KMS-11 (cell line): ENCODE data around the gene MKX.

Experiments
- H2AFZ ChIP-seq: fragments of 200-600 bp; sonication (generic); 2 replicates; pipeline ENCODE4 v1.6.1; 2016; ENCODE audit warnings: antibody characterized with exemption, mixed run types, low read depth
- H3K27ac ChIP-seq: fragments of 200-600 bp; sonication (generic); 2 replicates; pipeline ENCODE4 v1.6.1; 2016; ENCODE audit warnings: mild to moderate bottlenecking, mixed run types
- H3K27me3 ChIP-seq: fragments of 200-600 bp; sonication (generic); 2 replicates; pipeline ENCODE4 v1.6.1; 2017; ENCODE audit warnings: mild to moderate bottlenecking, low read depth, mixed run types, moderate library complexity; ENCODE audit not compliant: insufficient read depth
- H3K36me3 ChIP-seq: fragments of 200-600 bp; sonication (generic); 2 replicates; pipeline ENCODE4 v1.6.1; 2017; ENCODE audit warnings: mild to moderate bottlenecking, mixed run types; ENCODE audit not compliant: insufficient read depth
- H3K4me1 ChIP-seq: fragments of 200-600 bp; sonication (generic); 2 replicates; pipeline ENCODE4 v1.6.1; 2016; ENCODE audit warnings: mild to moderate bottlenecking, low read depth, mixed run types; ENCODE audit not compliant: poor library complexity, severe bottlenecking
- H3K4me2 ChIP-seq: fragments of 200-600 bp; sonication (generic); 2 replicates; pipeline ENCODE4 v1.7.0; 2016; ENCODE audit warnings: mild to moderate bottlenecking, mixed run types
- H3K4me3 ChIP-seq: fragments of 200-600 bp; sonication (generic); IDR thresholded peaks from 2 replicates; pipeline ENCODE4 v1.6.1; 2017; ENCODE audit warnings: low read depth, low read length, mixed read lengths; ENCODE audit not compliant: insufficient read depth
- H3K79me2 ChIP-seq: fragments of 200-600 bp; sonication (generic); 2 replicates; pipeline ENCODE4 v1.6.1; 2016; ENCODE audit warnings: low read depth, mixed run types; ENCODE audit not compliant: insufficient read depth
- H3K9ac ChIP-seq: fragments of 200-600 bp; sonication (generic); 2 replicates; pipeline ENCODE4 v1.6.1; 2016; ENCODE audit warnings: mild to moderate bottlenecking, mixed run types
- H4K20me1 ChIP-seq: fragments of 200-600 bp; sonication (generic); 2 replicates; pipeline ENCODE4 v1.6.1; 2016; ENCODE audit warnings: mild to moderate bottlenecking, mixed run types; ENCODE audit not compliant: insufficient read depth
- CTCF ChIP-seq: fragments of 200-600 bp; sonication (generic); conservative IDR thresholded peaks from 2 replicates; pipeline ENCODE4 v1.6.1; 2017; ENCODE audit warnings: low read depth, mild to moderate bottlenecking, antibody characterized with exemption, low read length, moderate library complexity, mixed read lengths

Gene MKX

GRCh38 chr10:27660268-27660667 is 85.4 kb downstream of the MKX start:
- TF ChIP-seq CTCF, result no peak
- Histone ChIP-seq H3K27me3 (no peaks in the 10 kb centered on the region), H4K20me1 (no peaks in the 10 kb centered on the region), H2AFZ (no peak overlapping the region), H3K4me3 (no peak overlapping the region), H3K9ac (no peak overlapping the region), H3K4me1 (no peaks in the 10 kb centered on the region), H3K27ac (no peak overlapping the region), H3K36me3 (no peaks in the 10 kb centered on the region), H3K79me2 (no peaks in the 10 kb centered on the region), H3K4me2 (no peak overlapping the region)

GRCh38 chr10:27659786-27660185 is 85.8 kb downstream of the MKX start:
- no peaks in the 10 kb centered on the region for H3K4me1 ChIP-seq
- TF ChIP-seq CTCF, result no peak
- no peaks in the 10 kb centered on the region for H4K20me1 ChIP-seq
- no peaks in the 10 kb centered on the region for H3K79me2 ChIP-seq
- H3K4me2 ChIP-seq, result no peak overlapping the region
- H3K4me3 ChIP-seq, result no peak overlapping the region
- H3K36me3 ChIP-seq, result no peaks in the 10 kb centered on the region
- H3K27ac ChIP-seq, result no peak overlapping the region
- H3K9ac ChIP-seq, result no peak overlapping the region
- H3K27me3 ChIP-seq, result no peaks in the 10 kb centered on the region
- no peak overlapping the region for H2AFZ ChIP-seq

GRCh38 chr10:27658788-27659187 is 86.8 kb downstream of the MKX start:
- no peak overlapping the region for H3K27ac ChIP-seq
- no peaks in the 10 kb centered on the region for H3K27me3 ChIP-seq
- H3K4me1 ChIP-seq, result no peaks in the 10 kb centered on the region
- no peaks in the 10 kb centered on the region for H4K20me1 ChIP-seq
- no peaks in the 10 kb centered on the region for H3K79me2 ChIP-seq
- H3K36me3 ChIP-seq, result no peaks in the 10 kb centered on the region
- H2AFZ ChIP-seq, result no peak overlapping the region
- no peak for TF ChIP-seq CTCF
- no peak overlapping the region for H3K9ac ChIP-seq
- no peak overlapping the region for H3K4me3 ChIP-seq
- H3K4me2 ChIP-seq, result no peak overlapping the region

GRCh38 chr10:27655296-27655695 is 90.3 kb downstream of the MKX start:
- Histone ChIP-seq H4K20me1 (no peaks in the 10 kb centered on the region), H3K36me3 (no peaks in the 10 kb centered on the region), H3K4me2 (no peak overlapping the region), H2AFZ (no peak overlapping the region), H3K9ac (no peak overlapping the region), H3K27ac (no peak overlapping the region), H3K4me3 (no peak overlapping the region), H3K27me3 (no peaks in the 10 kb centered on the region), H3K4me1 (no peaks in the 10 kb centered on the region), H3K79me2 (no peaks in the 10 kb centered on the region)
- no peak for TF ChIP-seq CTCF

- Histone ChIP-seq H2AFZ (no peak overlapping the region), H3K36me3 (no peaks in the 10 kb centered on the region), H3K4me1 (no peaks in the 10 kb centered on the region), H4K20me1 (no peaks in the 10 kb centered on the region), H3K27me3 (no peaks in the 10 kb centered on the region), H3K27ac (no peak overlapping the region), H3K4me2 (no peak overlapping the region), H3K79me2 (no peaks in the 10 kb centered on the region), H3K4me3 (no peak overlapping the region), H3K9ac (no peak overlapping the region)
- TF ChIP-seq CTCF, result no peak
These were observed 91.3 kb downstream of the MKX start for GRCh38 chr10:27654284-27654683.
